Common myeloid progenitor, CD34-positive (primary cell): ENCODE data around the gene TLR5.

Source experiments
- CTCF ChIA-PET: fragments of 350-600 bp; sonication (Branson Sonifier 250); formaldehyde crosslinking; loops from one replicate; lab custom pipeline; 2021; ENCODE audit warnings: antibody characterized with exemption; lab: Charles Lee
- POLR2A ChIA-PET: fragments of 350-600 bp; sonication (Branson Sonifier 250); formaldehyde crosslinking; loops from one replicate; lab custom pipeline; 2021; ENCODE audit warnings: antibody characterized with exemption; lab: Charles Lee
- DNase-seq, 3 donors: peaks; one replicate each; pipeline versions ENCODE4 v3.0.0 to v3.0.0-alpha.2; 2013
- H3K27ac ChIP-seq, 2 experiments: 1 replicate in 1 of 2; 2 replicates in 1 of 2; pipeline ENCODE4 v1.7.0; 2013; ENCODE audit warnings: inconsistent platforms in 2 of 2, low read length in 2 of 2, mild to moderate bottlenecking in 2 of 2, low read depth in 1 of 2, moderate library complexity in 1 of 2; ENCODE audit not compliant: severe bottlenecking in 2 of 2, insufficient read depth in 1 of 2, poor library complexity in 1 of 2
- H3K27me3 ChIP-seq, 5 experiments: replicated peaks in 2 of 5; 1 replicate in 3 of 5; 2 replicates in 2 of 5; pipeline versions ENCODE4 v1.6.1 to v1.7.0; 2013; ENCODE audit warnings: low read length in 4 of 5, mild to moderate bottlenecking in 2 of 5, moderate library complexity in 2 of 5, inconsistent platforms in 1 of 5; ENCODE audit not compliant: insufficient read depth in 5 of 5, control insufficient read depth in 4 of 5
- H3K36me3 ChIP-seq, 4 experiments: 1 replicate in 2 of 4; 2 replicates in 2 of 4; pipeline versions ENCODE4 v1.6.1 to v1.7.0; 2013; ENCODE audit warnings: low read length in 3 of 4, control low read depth in 1 of 4, mild to moderate bottlenecking in 1 of 4; ENCODE audit not compliant: control insufficient read depth in 4 of 4, insufficient read depth in 4 of 4
- H3K4me1 ChIP-seq, 4 experiments: 1 replicate in 3 of 4; 2 replicates in 1 of 4; pipeline versions ENCODE4 v1.6.1 to v1.7.1; 2013; ENCODE audit warnings: low read length in 3 of 4, mild to moderate bottlenecking in 3 of 4, control low read depth in 1 of 4, inconsistent platforms in 1 of 4, moderate library complexity in 1 of 4; ENCODE audit not compliant: control insufficient read depth in 4 of 4, insufficient read depth in 4 of 4; ENCODE audit errors: control extremely low read depth in 1 of 4
- H3K4me3 ChIP-seq, 7 experiments: 1 replicate in 4 of 7; 2 replicates in 3 of 7; pipeline versions ENCODE4 v1.5.1 to v1.7.0; 2013; ENCODE audit warnings: mild to moderate bottlenecking in 7 of 7, low read length in 6 of 7, moderate library complexity in 6 of 7, inconsistent platforms in 2 of 7, low read depth in 2 of 7, control low read depth in 1 of 7; ENCODE audit not compliant: insufficient read depth in 4 of 7, control insufficient read depth in 1 of 7; ENCODE audit errors: extremely low read depth in 1 of 7
- H3K9me3 ChIP-seq, 5 experiments: 1 replicate in 4 of 5; 2 replicates in 1 of 5; pipeline versions ENCODE4 v1.6.1 to v1.7.1; 2013; ENCODE audit warnings: low read length in 4 of 5, mild to moderate bottlenecking in 2 of 5, inconsistent platforms in 1 of 5, low read depth in 1 of 5, moderate library complexity in 1 of 5; ENCODE audit not compliant: control insufficient read depth in 4 of 5, insufficient read depth in 2 of 5; ENCODE audit errors: control extremely low read depth in 1 of 5
- WGBS: methylation state at CpG from one replicate; pipeline ENCODE4 v1.1.5; 2013; ENCODE audit not compliant: insufficient coverage; 5-methylcytosine and 5-hydroxymethylcytosine counted together

The TLR5 gene

DNA sequence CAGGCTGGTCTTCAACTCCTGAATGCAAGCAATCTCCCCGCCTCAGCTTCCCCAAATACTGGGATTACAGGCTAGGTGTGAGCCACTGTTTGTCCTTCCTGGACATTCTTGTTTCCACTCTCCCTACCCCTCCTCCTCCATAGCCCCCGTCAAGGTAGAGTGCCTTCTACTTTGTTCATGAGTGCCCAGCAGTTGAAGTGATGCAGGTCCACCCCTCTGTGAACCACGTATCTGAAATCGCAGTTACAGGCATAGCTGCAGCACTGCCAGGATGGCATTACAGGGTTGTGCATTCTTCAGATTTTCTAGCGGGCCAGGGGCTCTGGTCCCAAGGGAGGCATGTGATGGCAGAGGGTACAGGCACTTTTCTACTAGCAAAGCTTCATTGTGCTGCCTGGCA, 7.4 kb upstream of the TLR5 start:
- Histone ChIP-seq H3K27me3 (peaks cover 0 to 2% (median 0%) of the 10 kb centered on the region in 5 experiments), H3K9me3 (peaks cover 3 to 12% (median 7%) of the 10 kb centered on the region in 5 experiments), H3K36me3 (no peaks in the 10 kb centered on the region), H3K27ac (no peak overlapping the region), H3K4me3 (no peak overlapping the region), H3K4me1 (peaks cover 0 to 10% (median 6%) of the 10 kb centered on the region in 4 experiments)
- CTCF ChIA-PET, result interaction anchor here (0.8 to 4.9 kb wide), 7 partner anchors 8 to 68 kb away, joined by 3 to 28 read pairs (median 3); no protein-coding TSS in a partner anchor
- POLR2A ChIA-PET, result no interaction called here
- WGBS, result 97% methylated on average over 4 of the region's 5 CpGs
- no peak for DNase-seq

DNA sequence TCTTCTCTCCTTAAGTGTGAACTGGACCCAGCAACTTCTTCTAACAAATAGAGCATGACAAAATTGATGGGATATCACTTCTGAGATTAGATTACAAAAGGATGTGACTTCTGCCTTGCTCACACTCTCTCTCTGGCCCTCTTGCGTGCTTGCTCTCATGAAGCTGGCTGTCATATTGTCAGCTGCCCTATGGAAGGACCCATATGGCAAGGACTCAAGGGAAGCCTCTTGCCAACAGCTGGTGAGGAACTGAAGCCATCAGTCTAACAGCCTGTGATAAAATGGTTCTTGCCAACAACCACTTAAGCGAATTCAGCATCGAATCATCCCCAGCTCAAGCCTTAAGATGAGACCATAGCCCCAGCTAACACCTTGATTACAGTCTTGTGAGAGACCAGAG, 4.8 kb upstream of the TLR5 start:
- peaks cover 3 to 9% (median 8%) of the 10 kb centered on the region in 4 experiments for H3K4me1 ChIP-seq
- H3K36me3 ChIP-seq, result no peaks in the 10 kb centered on the region
- POLR2A ChIA-PET, result no interaction called here
- no peak overlapping the region for H3K27ac ChIP-seq
- H3K27me3 ChIP-seq, result peaks cover 0 to 4% (median 0%) of the 10 kb centered on the region in 5 experiments
- CTCF ChIA-PET, result interaction anchor here (4.9 kb wide), 1 partner anchor 13 kb away, joined by 28 read pairs; no protein-coding TSS in a partner anchor
- peaks cover 3 to 12% (median 7%) of the 10 kb centered on the region in 5 experiments for H3K9me3 ChIP-seq
- H3K4me3 ChIP-seq, result no peak overlapping the region
- no peak for DNase-seq
- 100% methylated on average over 2 of the region's 3 CpGs for WGBS

GRCh38 chr1:223147409-223147808, 4.4 kb upstream of the TLR5 start:
- Histone ChIP-seq H3K4me1 (peaks cover 3 to 12% (median 10%) of the 10 kb centered on the region in 4 experiments), H3K9me3 (peaks cover 3 to 12% (median 7%) of the 10 kb centered on the region in 5 experiments), H3K36me3 (no peaks in the 10 kb centered on the region), H3K27me3 (peaks cover 0 to 6% (median 0%) of the 10 kb centered on the region in 5 experiments), H3K27ac (no peak overlapping the region), H3K4me3 (no peak overlapping the region)
- ChIA-PET CTCF (interaction anchor here (4.9 kb wide), 1 partner anchor 12 kb away, joined by 28 read pairs; no protein-coding TSS in a partner anchor), POLR2A (no interaction called here)
- WGBS, result 100% methylated on average over 1 of the region's 2 CpGs
- no peak for DNase-seq

DNA sequence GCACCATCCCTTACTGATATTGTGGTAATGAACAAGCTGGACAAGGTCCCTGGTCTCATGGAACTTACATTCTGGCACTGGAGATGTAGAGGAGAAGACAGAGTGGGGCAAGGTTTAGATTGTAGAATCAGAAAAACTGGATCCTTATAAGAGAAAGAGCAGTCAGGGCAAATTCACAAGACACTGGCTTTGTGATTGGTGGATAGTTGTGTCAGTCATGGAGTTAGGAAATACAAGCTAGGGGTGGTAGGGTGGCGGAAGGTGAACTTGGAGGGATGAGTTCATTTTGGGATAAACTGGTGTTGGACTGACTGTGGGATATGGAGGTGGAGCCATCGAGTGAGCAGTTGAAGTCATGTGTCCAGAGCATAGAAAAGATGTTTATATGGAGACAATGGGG, 3.7 kb upstream of the TLR5 start:
- Histone ChIP-seq H3K4me1 (peaks cover 3 to 12% (median 10%) of the 10 kb centered on the region in 4 experiments), H3K9me3 (peaks cover 3 to 12% (median 7%) of the 10 kb centered on the region in 5 experiments), H3K27me3 (peaks cover 0 to 6% (median 0%) of the 10 kb centered on the region in 5 experiments), H3K4me3 (no peak overlapping the region), H3K27ac (no peak overlapping the region), H3K36me3 (no peaks in the 10 kb centered on the region)
- no peak for DNase-seq
- WGBS, result 100% methylated on average over 2 of the region's 2 CpGs
- ChIA-PET POLR2A (no interaction called here), CTCF (interaction anchor here (4.9 kb wide), 1 partner anchor 11 kb away, joined by 28 read pairs; no protein-coding TSS in a partner anchor)

DNA sequence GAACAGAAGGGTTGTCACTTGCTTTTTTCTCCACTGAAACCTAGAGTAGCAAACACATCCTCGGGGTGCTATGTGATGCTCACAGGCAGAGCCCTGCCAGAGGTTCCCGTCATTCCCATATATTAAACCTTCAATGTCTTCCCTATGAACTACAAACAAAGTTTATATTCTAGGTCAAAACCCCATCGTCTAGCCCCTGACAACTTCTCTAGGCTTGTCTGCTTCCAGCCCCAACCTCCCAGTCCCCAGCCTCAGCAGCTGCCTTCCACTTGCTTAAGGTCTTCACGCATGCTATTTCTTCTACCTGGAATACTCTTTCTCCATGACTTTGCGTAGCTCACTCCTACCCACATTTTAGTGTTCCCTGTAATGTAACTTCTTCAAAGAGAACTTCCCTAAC, 1.9 kb upstream of the TLR5 start:
- 96% methylated on average over 4 of the region's 5 CpGs for WGBS
- Histone ChIP-seq H3K27ac (no peak overlapping the region), H3K4me1 (peaks cover 3 to 12% (median 10%) of the 10 kb centered on the region in 4 experiments), H3K4me3 (no peak overlapping the region), H3K9me3 (peaks cover 3 to 12% (median 7%) of the 10 kb centered on the region in 5 experiments), H3K27me3 (peaks cover 0 to 12% (median 0%) of the 10 kb centered on the region in 5 experiments), H3K36me3 (no peaks in the 10 kb centered on the region)
- DNase-seq, result no peak
- POLR2A ChIA-PET, result no interaction called here
- CTCF ChIA-PET, result interaction anchor here (1.3 to 1.6 kb wide), 3 partner anchors 13 to 539 kb away, joined by 3 to 6 read pairs (median 4); no protein-coding TSS in a partner anchor

DNA sequence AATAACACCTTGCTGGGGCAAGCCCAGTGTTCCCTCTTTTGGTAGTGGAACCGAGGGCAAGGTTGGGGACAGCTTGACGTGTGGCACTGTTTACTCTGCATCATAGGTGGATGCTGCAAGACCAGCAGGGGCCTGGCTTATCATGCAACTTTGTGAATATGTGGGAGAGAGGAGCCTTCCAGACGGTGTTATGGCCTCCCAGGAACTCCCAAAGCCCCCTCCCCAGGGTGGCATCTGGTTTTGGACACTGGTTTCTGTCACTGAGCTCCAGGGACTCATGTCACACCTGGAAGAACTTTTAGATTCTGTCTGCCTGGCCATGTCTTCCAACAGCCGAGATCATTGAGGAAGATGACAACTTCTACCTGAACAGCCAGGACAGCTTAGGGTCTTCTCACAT, 1.4 kb upstream of the TLR5 start:
- Histone ChIP-seq H3K27me3 (peaks cover 0 to 12% (median 0%) of the 10 kb centered on the region in 5 experiments), H3K36me3 (no peaks in the 10 kb centered on the region), H3K9me3 (peaks cover 3 to 12% (median 7%) of the 10 kb centered on the region in 5 experiments), H3K4me1 (peaks cover 6 to 12% (median 10%) of the 10 kb centered on the region in 4 experiments), H3K27ac (no peak overlapping the region), H3K4me3 (no peak overlapping the region)
- DNase-seq, result no peak
- WGBS, result 97% methylated on average over 2 of the region's 4 CpGs
- CTCF ChIA-PET, result interaction anchor here (0.9 to 1.6 kb wide), 4 partner anchors 14 to 539 kb away, joined by 3 to 6 read pairs (median 4); no protein-coding TSS in a partner anchor
- POLR2A ChIA-PET, result no interaction called here
